Hepatocyte (in vitro differentiated cells): ENCODE data around the gene PDSS2.
"Not testable (repeated sequence)": the region's sequence is repeated elsewhere in the genome, so short reads cannot be mapped to it uniquely, and the experiment has no call there.

Experiments
- EZH2 ChIP-seq: fragments of 200-600 bp; sonication (generic); IDR thresholded peaks from 2 replicates; pipeline ENCODE4 v1.6.1; 2016; ENCODE audit warnings: antibody characterized with exemption, mild to moderate bottlenecking, borderline replicate concordance
- TF ChIP-seq, protein P1 (sequence below): fragments of 200-600 bp; sonication (generic); IDR thresholded peaks from 2 replicates; pipeline ENCODE4 v1.5.1; 2016; ENCODE audit warnings: antibody characterized with exemption, mild to moderate bottlenecking; ENCODE audit not compliant: poor library complexity

DNA sequence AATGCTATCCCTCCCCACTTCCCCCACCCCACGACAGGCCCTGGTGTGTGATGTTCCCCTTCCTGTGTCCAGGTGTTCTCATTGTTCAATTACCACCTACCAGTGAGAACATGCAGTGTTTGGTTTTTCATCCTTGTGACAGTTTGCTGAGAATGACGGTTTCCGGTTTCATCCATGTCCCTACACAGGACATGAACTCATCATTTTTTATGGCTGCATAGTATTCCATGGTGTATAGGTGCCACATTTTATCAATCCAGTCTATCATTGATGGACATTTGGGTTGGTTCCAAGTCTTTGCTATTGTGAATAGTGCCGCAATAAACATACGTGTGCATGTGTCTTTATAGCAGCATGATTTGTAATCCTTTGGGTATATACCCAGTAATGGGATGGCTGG, 295.1 kb downstream of the PDSS2 start:
- TF ChIP-seq, protein P1, sequence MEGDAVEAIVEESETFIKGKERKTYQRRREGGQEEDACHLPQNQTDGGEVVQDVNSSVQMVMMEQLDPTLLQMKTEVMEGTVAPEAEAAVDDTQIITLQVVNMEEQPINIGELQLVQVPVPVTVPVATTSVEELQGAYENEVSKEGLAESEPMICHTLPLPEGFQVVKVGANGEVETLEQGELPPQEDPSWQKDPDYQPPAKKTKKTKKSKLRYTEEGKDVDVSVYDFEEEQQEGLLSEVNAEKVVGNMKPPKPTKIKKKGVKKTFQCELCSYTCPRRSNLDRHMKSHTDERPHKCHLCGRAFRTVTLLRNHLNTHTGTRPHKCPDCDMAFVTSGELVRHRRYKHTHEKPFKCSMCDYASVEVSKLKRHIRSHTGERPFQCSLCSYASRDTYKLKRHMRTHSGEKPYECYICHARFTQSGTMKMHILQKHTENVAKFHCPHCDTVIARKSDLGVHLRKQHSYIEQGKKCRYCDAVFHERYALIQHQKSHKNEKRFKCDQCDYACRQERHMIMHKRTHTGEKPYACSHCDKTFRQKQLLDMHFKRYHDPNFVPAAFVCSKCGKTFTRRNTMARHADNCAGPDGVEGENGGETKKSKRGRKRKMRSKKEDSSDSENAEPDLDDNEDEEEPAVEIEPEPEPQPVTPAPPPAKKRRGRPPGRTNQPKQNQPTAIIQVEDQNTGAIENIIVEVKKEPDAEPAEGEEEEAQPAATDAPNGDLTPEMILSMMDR: not testable (repeated sequence)
- TF ChIP-seq EZH2: not testable (repeated sequence)
